Measurements from ENCODE around the gene SLC25A21. TPM values are rescaled to one million over a fixed set of nuclear protein-coding genes. Genes with fewer than 3 reads are reported as not detected.

Gene SLC25A21
- total RNA-seq, 1 experiment from 2014 or later = 7.1 TPM

DNA sequence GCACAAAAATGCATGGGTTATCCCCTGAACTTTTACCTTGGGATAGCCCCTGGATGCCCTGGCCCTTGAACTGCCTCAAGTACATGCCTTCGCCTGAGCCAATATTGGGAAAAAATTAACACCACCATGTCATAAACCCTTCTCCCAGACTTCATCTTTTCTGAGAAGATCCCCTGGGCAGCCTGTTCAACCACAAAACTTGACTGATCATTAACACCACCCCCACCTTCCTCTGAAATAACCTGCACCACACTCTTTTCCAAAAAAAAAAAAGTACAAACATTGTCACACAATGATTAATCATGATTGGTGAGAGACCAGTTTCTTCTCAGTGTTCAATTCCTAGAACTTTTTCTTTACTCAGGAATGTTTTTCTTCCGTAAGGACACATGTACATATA, 292.8 kb downstream of the SLC25A21 start:
- no peak overlapping the region for H2BK120ac ChIP-seq (ENCODE audit: low read depth, low read length, poor library complexity, severe bottlenecking)
- H3K9me3 ChIP-seq (ENCODE audit: control insufficient read depth, low read depth, low read length) = no peaks in the 10 kb centered on the region
- Mint-ChIP-seq H3K4me3 (no peak overlapping the region), H3K36me3 (ENCODE audit: insufficient read depth in 1 of 3, low read depth in 3 of 3) (no peaks in the 10 kb centered on the region), H3K27me3 (ENCODE audit: low read depth) (no peaks in the 10 kb centered on the region), H3K27ac (peak overlapping the region in 2 of 3 experiments; percentile 24 to 65; a peak in 1 of 7 replicates), H3K9me3 (no peaks in the 10 kb centered on the region), H3K4me1 (no peaks in the 10 kb centered on the region)
- no peak overlapping the region for H3K23ac ChIP-seq (ENCODE audit: insufficient read length, low read depth, low read length)
- no peak overlapping the region for H2BK12ac ChIP-seq (ENCODE audit: insufficient read length, low read depth, low read length)
- no peak overlapping the region for H2BK5ac ChIP-seq (ENCODE audit: insufficient read length, low read length)
- no peak overlapping the region for H4K8ac ChIP-seq (replicated peaks; ENCODE audit: insufficient read length, low read depth, low read length)
- no peaks in the 10 kb centered on the region for H3K4me1 ChIP-seq (ENCODE audit: insufficient read depth, low read length)
- no CpG with 5 or more reads among the region's 2 CpGs for WGBS (ENCODE audit: extremely low coverage, insufficient read length, low lambda C conversion rate)
- no peak overlapping the region for H2BK20ac ChIP-seq (ENCODE audit: low read depth, low read length, poor library complexity, severe bottlenecking)
- H3T11ph ChIP-seq (ENCODE audit: low read length) = no peak overlapping the region
- H2AFZ ChIP-seq (ENCODE audit: low read length) = no peak overlapping the region
- no peak overlapping the region for H4K91ac ChIP-seq (ENCODE audit: insufficient read length, low read depth, low read length)
- no peak overlapping the region for H3K9ac ChIP-seq (ENCODE audit: extremely low read depth, insufficient read length, low read length)
- no peaks in the 10 kb centered on the region for H3K79me1 ChIP-seq (ENCODE audit: insufficient read depth, low read depth, low read length, poor library complexity, severe bottlenecking)
- H3K4ac ChIP-seq (ENCODE audit: low read depth, low read length) = no peak overlapping the region
- H2BK15ac ChIP-seq (ENCODE audit: low read depth, low read length) = no peak overlapping the region
- no peaks in the 10 kb centered on the region for H3K27me3 ChIP-seq (ENCODE audit: insufficient read depth, low read length)
- TF ChIP-seq, protein P1, sequence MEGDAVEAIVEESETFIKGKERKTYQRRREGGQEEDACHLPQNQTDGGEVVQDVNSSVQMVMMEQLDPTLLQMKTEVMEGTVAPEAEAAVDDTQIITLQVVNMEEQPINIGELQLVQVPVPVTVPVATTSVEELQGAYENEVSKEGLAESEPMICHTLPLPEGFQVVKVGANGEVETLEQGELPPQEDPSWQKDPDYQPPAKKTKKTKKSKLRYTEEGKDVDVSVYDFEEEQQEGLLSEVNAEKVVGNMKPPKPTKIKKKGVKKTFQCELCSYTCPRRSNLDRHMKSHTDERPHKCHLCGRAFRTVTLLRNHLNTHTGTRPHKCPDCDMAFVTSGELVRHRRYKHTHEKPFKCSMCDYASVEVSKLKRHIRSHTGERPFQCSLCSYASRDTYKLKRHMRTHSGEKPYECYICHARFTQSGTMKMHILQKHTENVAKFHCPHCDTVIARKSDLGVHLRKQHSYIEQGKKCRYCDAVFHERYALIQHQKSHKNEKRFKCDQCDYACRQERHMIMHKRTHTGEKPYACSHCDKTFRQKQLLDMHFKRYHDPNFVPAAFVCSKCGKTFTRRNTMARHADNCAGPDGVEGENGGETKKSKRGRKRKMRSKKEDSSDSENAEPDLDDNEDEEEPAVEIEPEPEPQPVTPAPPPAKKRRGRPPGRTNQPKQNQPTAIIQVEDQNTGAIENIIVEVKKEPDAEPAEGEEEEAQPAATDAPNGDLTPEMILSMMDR (conservative IDR thresholded peaks at IDR 0.05) = no peak
- H4K5ac ChIP-seq (ENCODE audit: insufficient read length, low read depth, low read length) = no peak overlapping the region
- H3K56ac ChIP-seq (ENCODE audit: insufficient read length, low read depth, low read length) = no peak overlapping the region
- DNase-seq = no peak
- H3K27ac ChIP-seq (ENCODE audit: insufficient read length, low read depth, low read length) = no peak overlapping the region
- H4K20me1 ChIP-seq (ENCODE audit: control insufficient read depth, insufficient read depth, insufficient read length) = peaks cover 3% of the 10 kb centered on the region
- H3K14ac ChIP-seq (ENCODE audit: insufficient read depth, low read length) = no peak overlapping the region
- no peaks in the 10 kb centered on the region for H3K79me2 ChIP-seq (ENCODE audit: insufficient read depth, low read length)
- H3K18ac ChIP-seq (ENCODE audit: insufficient read length, low read depth, low read length) = no peak overlapping the region
- H3K23me2 ChIP-seq (ENCODE audit: insufficient read length, low read depth, low read length, poor library complexity, severe bottlenecking) = no peaks in the 10 kb centered on the region
- H2AK5ac ChIP-seq (ENCODE audit: insufficient read length, low read length) = no peak overlapping the region
- no peak overlapping the region for H3K4me2 ChIP-seq (ENCODE audit: insufficient read depth, insufficient read length, low read length)

Measured in H9 (cell line).